ENCODE results near the gene ASF1B. TPM values are rescaled to one million over a fixed set of nuclear protein-coding genes. Genes with fewer than 3 reads are reported as not detected.

Gene ASF1B
- total RNA-seq, 1 donor from 2014 or later: 0.87 TPM

GRCh38 chr19:14138576-14139265 is 2.3 kb upstream of the ASF1B start:
- no peak for DNase-seq (ENCODE audit: low spot score)

GRCh38 chr19:14135985-14136508 is 342 bp downstream of the ASF1B start:
- DNase-seq (ENCODE audit: low spot score): no peak

GRCh38 chr19:14135355-14135754 is 1.0 kb downstream of the ASF1B start:
- DNase-seq (ENCODE audit: low spot score): no peak

GRCh38 chr19:14127929-14128509 is 8.4 kb downstream of the ASF1B start:
- DNase-seq (ENCODE audit: low spot score): no peak

GRCh38 chr19:14127176-14127575 is 9.2 kb downstream of the ASF1B start:
- DNase-seq (ENCODE audit: low spot score): no peak

GRCh38 chr19:14122924-14123323 is 13.5 kb downstream of the ASF1B start:
- DNase-seq (ENCODE audit: low spot score): no peak

- no peak for DNase-seq (ENCODE audit: low spot score)
Measured at GRCh38 chr19:14120497-14120780, 15.9 kb downstream of the ASF1B start.

GRCh38 chr19:14119644-14120496 is 16.5 kb downstream of the ASF1B start:
- no peak for DNase-seq (ENCODE audit: low spot score)

GRCh38 chr19:14119146-14119545 is 17.2 kb downstream of the ASF1B start:
- DNase-seq (ENCODE audit: low spot score): no peak

GRCh38 chr19:14118165-14119051 is 18.0 kb downstream of the ASF1B start:
- DNase-seq (ENCODE audit: low spot score): peak; percentile 94

GRCh38 chr19:14117668-14118164 is 18.7 kb downstream of the ASF1B start, which contains the start of gene PRKACA:
TSS of gene PRKACA (minus strand) at chr19:14117762. CDS start at chr19:14117547, 215 bp downstream.
- DNase-seq (ENCODE audit: low spot score): peak; percentile 100

GRCh38 chr19:14116918-14117578 is 19.3 kb downstream of the ASF1B start:
- DNase-seq (ENCODE audit: low spot score): no peak

- DNase-seq (ENCODE audit: low spot score): no peak
Measured at GRCh38 chr19:14116525-14116917, 19.9 kb downstream of the ASF1B start.

- DNase-seq (ENCODE audit: low spot score): no peak
Measured at GRCh38 chr19:14115756-14116155, 20.6 kb downstream of the ASF1B start.

- DNase-seq (ENCODE audit: low spot score): no peak
Measured at GRCh38 chr19:14114854-14115253, 21.5 kb downstream of the ASF1B start.

- DNase-seq (ENCODE audit: low spot score): no peak
Measured at GRCh38 chr19:14114439-14114838, 21.9 kb downstream of the ASF1B start.

GRCh38 chr19:14113762-14114414 is 22.5 kb downstream of the ASF1B start:
- no peak for DNase-seq (ENCODE audit: low spot score)

- no peak for DNase-seq (ENCODE audit: low spot score)
Measured at GRCh38 chr19:14112809-14113385, 23.5 kb downstream of the ASF1B start.

- no peak for DNase-seq (ENCODE audit: low spot score)
Measured at GRCh38 chr19:14112051-14112808, 24.2 kb downstream of the ASF1B start.
